ENCODE results near the gene FIG4. TPM values are rescaled to one million over a fixed set of nuclear protein-coding genes. Genes with fewer than 3 reads are reported as not detected.

Gene FIG4
- total and polyA plus RNA-seq, 4 donors: 10.8 to 20.4 (median 15.5) TPM

- Histone ChIP-seq H3K36me3 (ENCODE audit: control insufficient read depth in 4 of 4, insufficient read depth in 4 of 4, low read length in 4 of 4) (no peaks in the 10 kb centered on the region), H3K27me3 (ENCODE audit: control insufficient read depth in 3 of 3, insufficient read depth in 3 of 3, low read length in 2 of 3) (no peaks in the 10 kb centered on the region), H3K9me3 (ENCODE audit: control insufficient read depth in 4 of 4, insufficient read depth in 3 of 4, low read length in 3 of 4) (no peaks in the 10 kb centered on the region), H3K4me3 (no peak overlapping the region), H3K9ac (ENCODE audit: insufficient read depth in 1 of 2, low read length in 2 of 2) (no peak overlapping the region), H3K4me1 (ENCODE audit: control insufficient read depth in 5 of 5, insufficient read depth in 5 of 5, low read length in 5 of 5) (peaks cover 0 to 4% (median 0%) of the 10 kb centered on the region in 5 donors), H3K27ac (ENCODE audit: low read depth in 1 of 2, low read length in 1 of 2) (no peak overlapping the region)
- ATAC-seq (ENCODE audit: insufficient read depth, low FRiP score) (no peak), DNase-seq (no peak)
- TF ChIP-seq CTCF (IDR thresholded peaks at IDR 0.05; ENCODE audit: control extremely low read depth, extremely low read depth): no peak
- WGBS, 2 donors: 96 to 98% methylated on average over 4 of the region's 4 CpGs
These were observed 183.5 kb downstream of the FIG4 start for GRCh38 chr6:109874621-109875020.

Other genes starting within 250 kb of the FIG4 start
- 10 to 100 TPM; 29.9 to 67.7 TPM for gene MICAL1, start 235.5 kb upstream of the FIG4 start, total RNA-seq
- 10 to 100 TPM; 54.8 to 60.1 TPM for gene MICAL1, start 235.5 kb upstream of the FIG4 start, polyA plus RNA-seq
- gene ZBTB24, start 208.1 kb upstream of the FIG4 start, total RNA-seq: 10 to 100 TPM in 1 of 2 donors, 1 to 10 TPM in 1; 7.5 to 13.9 TPM
- 1 to 10 TPM; 2.9 to 4.4 TPM for gene ZBTB24, start 208.1 kb upstream of the FIG4 start, polyA plus RNA-seq
- gene AK9, start 94 bp upstream of the FIG4 start, total RNA-seq: 10 to 100 TPM; 10.4 to 26.3 TPM
- 1 to 10 TPM; 4.1 TPM for gene AK9, start 94 bp upstream of the FIG4 start, polyA plus RNA-seq

All from lung (tissue), 12 donors.